ENCODE results near the gene YOD1. TPM values are rescaled to one million over a fixed set of nuclear protein-coding genes. Genes with fewer than 3 reads are reported as not detected.

The YOD1 gene
- total RNA-seq (2022): 11.8 and 11.9 TPM in 2 replicates
- Bru-seq, nascent RNA: percentile 96 among the genes with signal in this experiment
- percentile 98 among the genes with signal in this experiment for BruChase-seq, experiment 1, labeled RNA remaining after a 2-hour chase
- BruChase-seq, experiment 2, labeled RNA remaining after a 6-hour chase: percentile 84 among the genes with signal in this experiment
- long read RNA-seq, full-length matches to known transcripts: 6 of 9 reads
- long read RNA-seq, partial matches to known transcripts: 0 of 9 reads
- long read RNA-seq, other reads (novel, unspliced or antisense): 3 of 9 reads

- H3K9me3 Mint-ChIP-seq (ENCODE audit: unreplicated experiment): no peaks in the 10 kb centered on the region
- CTCF ChIA-PET: no interaction called here
- POLR2A ChIA-PET: interaction anchor here (1.8 kb wide), 1 partner anchor 19 kb away, joined by 4 read pairs; the partner anchor contains the start of gene C1orf116
- no TSS peak for BruUV-seq (replicated peaks)
- intact Hi-C loops (cut with micrococcal nuclease; ENCODE audit: unreplicated experiment): loop anchor here (2.0 kb wide), 2 partner anchors 19 to 37 kb away; partner anchors contain the start of genes C1orf116 and C4BPB
- Histone ChIP-seq H3K4me1 (peaks cover 13% of the 10 kb centered on the region), H3K27me3 (replicated peaks; ENCODE audit: control insufficient read depth, insufficient read depth, low read length) (no peaks in the 10 kb centered on the region), H3K36me3 (ENCODE audit: control insufficient read depth, insufficient read depth, low read length) (0 out of 2 replicates have a peak, but pooled peaks cover 1% of the 10 kb centered on the region), H3K9me3 (no peaks in the 10 kb centered on the region), H3K4me3 (ENCODE audit: low read depth, low read length) (peak within 1 kb of the TSS; percentile 73)
- peak; percentile 36 to 53 for DNase-seq
- peak within 1 kb of the TSS; percentile 94 for H3K4me3 Mint-ChIP-seq (ENCODE audit: unreplicated experiment)
- no peaks in the 10 kb centered on the region for H3K27me3 Mint-ChIP-seq (ENCODE audit: insufficient read depth, unreplicated experiment)
- H3K27ac Mint-ChIP-seq (ENCODE audit: unreplicated experiment): peak within 1 kb of the TSS; percentile 97
- peaks cover 15% of the 10 kb centered on the region for H3K4me1 Mint-ChIP-seq (ENCODE audit: low read depth, unreplicated experiment)
- TF ChIP-seq CTCF (IDR thresholded peaks at IDR 0.05; ENCODE audit: insufficient read depth in 1 of 2, low read depth in 1 of 2, low read length in 1 of 2, severe bottlenecking in 1 of 2, unreplicated experiment in 1 of 2): no peak
- peaks cover 36% of the 10 kb centered on the region for H3K36me3 Mint-ChIP-seq (ENCODE audit: insufficient read depth, unreplicated experiment)
Observed at GRCh38 chr1:207051191-207051943, at the start of gene YOD1. TSS of gene YOD1 (minus strand) at chr1:207051208. CDS start at chr1:207051030, 178 bp downstream.

- no peak overlapping the region for H3K4me3 Mint-ChIP-seq (ENCODE audit: unreplicated experiment)
- H3K9me3 Mint-ChIP-seq (ENCODE audit: unreplicated experiment): peaks cover 50% of the 10 kb centered on the region
- H3K4me3 ChIP-seq (ENCODE audit: low read depth, low read length): no peak overlapping the region
- peaks cover 3% of the 10 kb centered on the region for H3K36me3 ChIP-seq (ENCODE audit: control insufficient read depth, insufficient read depth, low read length)
- no peak overlapping the region for H3K27ac Mint-ChIP-seq (ENCODE audit: unreplicated experiment)
- no peaks in the 10 kb centered on the region for H3K27me3 ChIP-seq (replicated peaks; ENCODE audit: control insufficient read depth, insufficient read depth, low read length)
- DNase-seq: no peak
- H3K4me1 ChIP-seq: peaks cover 6% of the 10 kb centered on the region; the same call in 1 of the 2 replicates
- H3K9me3 ChIP-seq: peaks cover 27% of the 10 kb centered on the region
- ChIA-PET POLR2A (no interaction called here), CTCF (no interaction called here)
- TF ChIP-seq CTCF (IDR thresholded peaks at IDR 0.05; ENCODE audit: insufficient read depth in 1 of 2, low read depth in 1 of 2, low read length in 1 of 2, severe bottlenecking in 1 of 2, unreplicated experiment in 1 of 2): no peak
- H3K36me3 Mint-ChIP-seq (ENCODE audit: insufficient read depth, unreplicated experiment): peaks cover 64% of the 10 kb centered on the region
- H3K4me1 Mint-ChIP-seq (ENCODE audit: low read depth, unreplicated experiment): peaks cover 19% of the 10 kb centered on the region
- no peaks in the 10 kb centered on the region for H3K27me3 Mint-ChIP-seq (ENCODE audit: insufficient read depth, unreplicated experiment)
- intact Hi-C loops (cut with micrococcal nuclease; ENCODE audit: unreplicated experiment): no loop called here
- BruUV-seq (replicated peaks): no TSS peak
Observed at GRCh38 chr1:207097871-207098324, 46.9 kb upstream of the YOD1 start.

- Mint-ChIP-seq H3K27ac (ENCODE audit: unreplicated experiment) (no peak overlapping the region), H3K36me3 (ENCODE audit: insufficient read depth, unreplicated experiment) (peaks cover 66% of the 10 kb centered on the region), H3K4me3 (ENCODE audit: unreplicated experiment) (no peak overlapping the region), H3K9me3 (ENCODE audit: unreplicated experiment) (peaks cover 24% of the 10 kb centered on the region), H3K27me3 (ENCODE audit: insufficient read depth, unreplicated experiment) (no peaks in the 10 kb centered on the region), H3K4me1 (ENCODE audit: low read depth, unreplicated experiment) (peaks cover 18% of the 10 kb centered on the region)
- Histone ChIP-seq H3K27me3 (replicated peaks; ENCODE audit: control insufficient read depth, insufficient read depth, low read length) (no peaks in the 10 kb centered on the region), H3K4me3 (ENCODE audit: low read depth, low read length) (no peak overlapping the region), H3K9me3 (peaks cover 23% of the 10 kb centered on the region), H3K4me1 (peaks cover 26% of the 10 kb centered on the region), H3K36me3 (ENCODE audit: control insufficient read depth, insufficient read depth, low read length) (peaks cover 3% of the 10 kb centered on the region)
- no peak for TF ChIP-seq CTCF (IDR thresholded peaks at IDR 0.05; ENCODE audit: insufficient read depth in 1 of 2, low read depth in 1 of 2, low read length in 1 of 2, severe bottlenecking in 1 of 2, unreplicated experiment in 1 of 2)
- ChIA-PET CTCF (no interaction called here), POLR2A (interaction anchor here (0.7 kb wide), 1 partner anchor 236 kb away, joined by 3 read pairs; no protein-coding TSS in a partner anchor)
- DNase-seq: no peak
- intact Hi-C loops (cut with micrococcal nuclease; ENCODE audit: unreplicated experiment): no loop called here
- no TSS peak for BruUV-seq (replicated peaks)
Observed at GRCh38 chr1:207093944-207094343, 42.9 kb upstream of the YOD1 start.
